Measurements from ENCODE around the gene ZAR1. TPM values are rescaled to one million over a fixed set of nuclear protein-coding genes. Genes with fewer than 3 reads are reported as not detected.

Gene ZAR1
- total RNA-seq, 1 donor from 2014 or later = not detected

Other genes starting within 250 kb of the ZAR1 start
- 0.22 and 1.8 TPM in 2 replicates for gene TEC, start 220.4 kb upstream of the ZAR1 start, total RNA-seq
- gene SLAIN2, start 148.7 kb upstream of the ZAR1 start, total RNA-seq = 16.8 and 18.5 TPM in 2 replicates
- gene SLC10A4, start 6.9 kb upstream of the ZAR1 start, total RNA-seq = under 0.01 and 0.20 TPM in 2 replicates

Data from lung microvascular endothelial cell (primary cell).